ENCODE data around the gene KRTAP5-5.
"Not testable (repeated sequence)": the region's sequence is repeated elsewhere in the genome, so short reads cannot be mapped to it uniquely, and the experiment has no call there.

DNA sequence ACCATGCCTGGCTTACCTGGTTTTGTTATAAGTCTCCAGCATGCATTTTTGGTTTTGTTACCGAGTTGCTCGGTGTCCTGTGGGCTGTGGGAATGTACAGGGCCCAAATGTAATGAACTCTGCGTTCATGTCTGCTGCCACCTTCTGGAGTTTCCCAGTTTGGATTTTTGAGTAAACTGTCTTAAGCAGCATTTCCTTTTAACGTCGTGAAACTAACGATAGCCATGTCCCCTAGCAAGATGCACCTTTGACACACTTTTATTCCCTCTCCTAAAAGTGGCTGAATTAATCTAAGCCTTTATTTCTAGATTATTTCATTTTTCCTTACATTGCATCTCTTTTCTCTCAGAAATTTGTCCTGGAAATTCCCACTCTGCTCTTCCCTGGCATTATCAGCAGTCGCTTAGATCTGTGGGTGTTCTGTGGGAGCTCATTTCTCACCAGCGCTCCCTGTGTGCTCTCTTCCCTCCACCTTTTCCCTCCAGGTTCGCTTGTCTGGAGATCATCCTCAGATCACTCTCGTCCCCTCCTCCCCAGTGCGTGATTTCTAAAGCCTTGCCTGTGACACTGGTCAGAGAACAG, 33.5 kb upstream of the KRTAP5-5 start:
- TF ChIP-seq, protein P1, sequence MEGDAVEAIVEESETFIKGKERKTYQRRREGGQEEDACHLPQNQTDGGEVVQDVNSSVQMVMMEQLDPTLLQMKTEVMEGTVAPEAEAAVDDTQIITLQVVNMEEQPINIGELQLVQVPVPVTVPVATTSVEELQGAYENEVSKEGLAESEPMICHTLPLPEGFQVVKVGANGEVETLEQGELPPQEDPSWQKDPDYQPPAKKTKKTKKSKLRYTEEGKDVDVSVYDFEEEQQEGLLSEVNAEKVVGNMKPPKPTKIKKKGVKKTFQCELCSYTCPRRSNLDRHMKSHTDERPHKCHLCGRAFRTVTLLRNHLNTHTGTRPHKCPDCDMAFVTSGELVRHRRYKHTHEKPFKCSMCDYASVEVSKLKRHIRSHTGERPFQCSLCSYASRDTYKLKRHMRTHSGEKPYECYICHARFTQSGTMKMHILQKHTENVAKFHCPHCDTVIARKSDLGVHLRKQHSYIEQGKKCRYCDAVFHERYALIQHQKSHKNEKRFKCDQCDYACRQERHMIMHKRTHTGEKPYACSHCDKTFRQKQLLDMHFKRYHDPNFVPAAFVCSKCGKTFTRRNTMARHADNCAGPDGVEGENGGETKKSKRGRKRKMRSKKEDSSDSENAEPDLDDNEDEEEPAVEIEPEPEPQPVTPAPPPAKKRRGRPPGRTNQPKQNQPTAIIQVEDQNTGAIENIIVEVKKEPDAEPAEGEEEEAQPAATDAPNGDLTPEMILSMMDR (IDR thresholded peaks at IDR 0.05; ENCODE audit: low read length): not testable (repeated sequence)
- TF ChIP-seq EZH2 (IDR thresholded peaks at IDR 0.05; ENCODE audit: borderline replicate concordance, low read length): not testable (repeated sequence)

Data from OCI-LY1 (cell line).